ENCODE results near the gene TEP1. TPM values are rescaled to one million over a fixed set of nuclear protein-coding genes. Genes with fewer than 3 reads are reported as not detected.
A peak's percentile ranks its signal among the peaks of the same experiment; 100 is the strongest.
"Not testable (repeated sequence)": the region's sequence is repeated elsewhere in the genome, so short reads cannot be mapped to it uniquely, and the experiment has no call there.

Gene TEP1
- 13.2 TPM for total RNA-seq (ENCODE audit: insufficient read depth, low replicate concordance)

DNA sequence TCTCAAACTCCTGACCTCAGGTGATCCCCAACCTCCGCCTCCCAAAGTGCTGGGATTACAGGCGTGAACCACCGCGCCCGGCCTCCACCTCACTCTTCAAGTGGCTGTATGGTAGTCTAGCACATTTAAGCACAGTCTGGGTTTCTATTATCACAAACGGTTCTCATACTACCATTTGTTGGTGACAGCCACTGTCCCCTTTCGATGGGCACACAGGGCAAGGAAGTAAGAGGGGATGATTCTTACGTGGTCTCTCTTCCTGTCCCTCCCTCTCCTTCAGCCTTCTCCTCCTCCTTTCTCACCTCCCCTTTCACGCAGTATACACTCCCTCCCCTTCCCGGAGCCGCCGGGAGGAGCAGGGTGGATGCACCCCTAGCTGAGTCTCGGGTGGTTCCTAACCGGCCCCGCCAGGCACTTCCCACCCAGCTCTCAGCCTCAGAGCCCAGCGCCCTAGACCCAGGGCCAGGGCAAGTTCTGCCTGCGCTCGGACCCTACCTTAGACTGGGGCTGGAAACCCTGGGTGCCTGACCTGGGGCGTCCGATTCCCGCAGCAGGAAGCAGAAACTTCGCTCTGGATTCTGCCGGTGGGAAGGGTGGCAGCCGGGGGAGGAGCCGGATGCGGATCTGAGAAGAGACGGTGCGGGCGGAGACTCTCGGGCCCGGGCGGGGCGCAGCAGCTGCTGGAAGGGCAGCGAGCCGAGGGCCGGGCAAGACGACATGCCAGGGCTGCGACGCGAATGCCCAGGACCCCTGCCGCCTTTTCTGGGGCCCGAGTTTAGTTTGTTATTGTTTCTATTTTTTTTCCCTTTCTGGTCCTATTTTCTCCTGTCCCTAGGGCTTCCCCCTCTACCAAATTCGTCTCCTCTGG, at the start of gene TEP1:
Gene TEP1, minus strand, starts transcription at position 626 of the 868 bp plus-strand sequence. CDS start 5,062 bp downstream, outside the sequence.
- peak; percentile 92 for DNase-seq (ENCODE audit: low spot score)

DNA sequence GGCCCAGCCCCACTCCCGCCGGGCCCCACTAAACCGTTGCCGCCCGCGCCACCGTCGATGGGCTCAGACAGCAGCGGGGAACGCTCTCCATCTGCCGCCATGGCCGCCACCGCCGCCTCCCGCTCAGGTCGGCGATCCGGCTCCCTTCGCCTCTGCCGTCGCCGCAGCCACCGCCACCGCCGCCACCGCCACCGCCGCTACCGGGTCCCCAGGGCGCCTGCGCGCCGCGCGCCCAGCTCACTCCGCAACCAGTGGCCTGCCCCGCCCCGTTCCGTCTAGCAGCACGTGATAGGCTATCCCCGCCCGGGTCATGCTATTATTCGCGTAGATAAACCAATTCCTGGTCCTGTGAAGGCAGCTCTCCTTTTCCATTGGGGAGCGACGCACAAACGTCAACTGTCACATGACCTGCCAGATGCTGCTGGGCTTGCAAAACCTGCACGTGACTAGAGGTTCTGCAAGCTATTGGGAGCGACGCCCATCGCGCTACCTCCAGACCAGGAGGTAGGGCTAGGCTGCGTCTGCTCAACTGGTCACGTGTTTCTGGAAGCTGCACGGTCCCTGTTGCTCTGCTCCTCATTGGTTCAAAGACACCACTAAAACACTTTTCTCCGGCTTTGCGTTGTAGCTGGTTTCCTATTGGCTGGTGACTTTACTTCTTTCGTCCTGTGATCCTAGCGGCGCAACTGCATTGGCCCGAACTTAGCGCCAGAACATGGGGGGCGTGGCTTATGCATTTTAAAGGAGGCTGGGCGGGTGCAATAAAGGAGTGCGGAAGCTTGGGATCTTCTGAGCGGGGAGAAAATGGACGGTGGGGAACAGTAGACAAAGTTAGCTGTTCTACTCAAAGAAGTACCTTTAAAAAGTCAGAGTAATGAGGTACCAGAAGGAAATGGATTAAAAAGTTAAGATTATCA, 48.2 kb upstream of the TEP1 start, which contains the start of gene PIP4P1:
Gene PIP4P1, minus strand, starts transcription at position 210 of the 917 bp plus-strand sequence. Its CDS starts 109 bp downstream, at position 101.
- peak; percentile 100 for DNase-seq (ENCODE audit: low spot score)

DNA sequence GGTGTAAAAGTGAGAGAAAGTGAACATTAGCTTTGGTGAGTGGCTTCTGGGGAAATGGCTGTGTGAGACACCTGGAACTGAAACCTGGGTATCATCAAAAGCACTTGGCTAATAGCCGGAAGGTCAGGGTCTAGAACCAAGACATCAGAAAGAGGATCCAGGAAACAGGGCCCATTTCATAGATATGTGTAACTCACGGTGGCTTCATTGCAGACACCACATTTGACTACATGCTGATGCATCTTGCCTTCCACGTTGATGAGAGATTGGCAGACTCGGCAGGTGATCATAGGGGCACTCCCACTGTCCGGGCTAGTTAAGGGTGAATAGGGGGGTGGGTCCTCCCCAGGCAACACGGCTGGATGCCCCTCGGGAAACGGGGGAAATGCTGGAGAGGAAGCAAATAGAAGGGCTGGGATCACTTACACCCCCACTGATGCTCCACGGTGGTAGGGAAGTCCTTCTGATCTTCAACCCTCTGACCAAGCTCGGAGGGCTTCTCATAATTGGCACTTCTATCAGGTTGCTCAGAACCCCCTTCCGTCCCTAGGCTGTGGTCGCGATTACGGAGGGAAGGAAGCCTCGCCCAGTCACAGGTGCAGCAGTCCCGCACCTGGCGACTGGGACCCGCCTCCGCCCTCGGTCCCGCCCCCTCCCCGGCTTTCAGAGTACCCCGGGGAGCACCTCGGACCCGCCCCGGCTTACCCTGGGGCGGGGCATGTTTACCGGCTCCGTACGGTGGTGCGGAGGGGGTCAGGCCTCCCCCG, 47.3 kb upstream of the TEP1 start:
- no peak for DNase-seq (ENCODE audit: low spot score)

DNA sequence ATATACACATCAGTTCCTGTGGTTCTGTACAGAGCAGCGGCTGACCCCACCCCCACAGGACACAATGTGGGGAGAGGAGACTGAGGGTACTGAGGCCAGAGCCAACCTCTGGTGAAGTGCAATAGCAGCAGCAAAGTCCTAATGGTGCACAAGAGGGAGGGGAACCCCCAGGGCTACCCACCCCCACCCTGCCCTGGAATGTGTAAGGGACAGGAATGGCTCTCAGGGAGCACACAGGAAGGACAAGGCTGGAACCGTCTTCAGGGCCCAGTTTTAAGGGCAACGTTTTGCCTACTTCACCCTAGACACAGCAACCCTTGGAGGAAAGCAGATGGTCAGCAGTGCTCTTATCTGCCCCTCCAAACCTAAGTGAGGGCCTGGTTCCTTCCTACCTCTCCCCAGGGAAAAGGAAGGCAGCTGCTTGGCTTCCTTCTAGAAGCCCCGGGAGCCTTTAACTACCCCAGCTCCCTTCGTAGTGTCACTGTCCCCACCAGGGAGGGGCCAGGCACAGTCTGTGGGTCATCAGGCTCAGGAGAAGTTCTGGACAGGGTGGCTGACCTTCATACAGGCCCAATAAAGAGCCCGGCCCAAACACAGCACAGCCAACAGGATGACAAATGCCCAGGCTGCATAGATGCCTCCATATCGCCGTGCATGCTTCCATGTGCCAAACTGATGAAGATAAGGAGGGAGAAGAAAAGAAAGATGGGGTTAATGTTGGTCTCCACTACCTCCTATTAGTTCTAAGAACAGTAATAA, 44.9 kb upstream of the TEP1 start:
- DNase-seq (ENCODE audit: low spot score): no peak

DNA sequence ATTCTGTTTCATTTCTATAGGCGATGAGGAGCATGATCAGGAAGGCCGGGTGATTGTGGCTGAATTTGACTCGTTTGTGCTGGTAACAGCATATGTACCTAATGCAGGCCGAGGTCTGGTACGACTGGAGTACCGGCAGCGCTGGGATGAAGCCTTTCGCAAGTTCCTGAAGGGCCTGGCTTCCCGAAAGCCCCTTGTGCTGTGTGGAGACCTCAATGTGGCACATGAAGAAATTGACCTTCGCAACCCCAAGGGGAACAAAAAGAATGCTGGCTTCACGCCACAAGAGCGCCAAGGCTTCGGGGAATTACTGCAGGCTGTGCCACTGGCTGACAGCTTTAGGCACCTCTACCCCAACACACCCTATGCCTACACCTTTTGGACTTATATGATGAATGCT, 43.7 kb upstream of the TEP1 start:
- no peak for DNase-seq (ENCODE audit: low spot score)

DNA sequence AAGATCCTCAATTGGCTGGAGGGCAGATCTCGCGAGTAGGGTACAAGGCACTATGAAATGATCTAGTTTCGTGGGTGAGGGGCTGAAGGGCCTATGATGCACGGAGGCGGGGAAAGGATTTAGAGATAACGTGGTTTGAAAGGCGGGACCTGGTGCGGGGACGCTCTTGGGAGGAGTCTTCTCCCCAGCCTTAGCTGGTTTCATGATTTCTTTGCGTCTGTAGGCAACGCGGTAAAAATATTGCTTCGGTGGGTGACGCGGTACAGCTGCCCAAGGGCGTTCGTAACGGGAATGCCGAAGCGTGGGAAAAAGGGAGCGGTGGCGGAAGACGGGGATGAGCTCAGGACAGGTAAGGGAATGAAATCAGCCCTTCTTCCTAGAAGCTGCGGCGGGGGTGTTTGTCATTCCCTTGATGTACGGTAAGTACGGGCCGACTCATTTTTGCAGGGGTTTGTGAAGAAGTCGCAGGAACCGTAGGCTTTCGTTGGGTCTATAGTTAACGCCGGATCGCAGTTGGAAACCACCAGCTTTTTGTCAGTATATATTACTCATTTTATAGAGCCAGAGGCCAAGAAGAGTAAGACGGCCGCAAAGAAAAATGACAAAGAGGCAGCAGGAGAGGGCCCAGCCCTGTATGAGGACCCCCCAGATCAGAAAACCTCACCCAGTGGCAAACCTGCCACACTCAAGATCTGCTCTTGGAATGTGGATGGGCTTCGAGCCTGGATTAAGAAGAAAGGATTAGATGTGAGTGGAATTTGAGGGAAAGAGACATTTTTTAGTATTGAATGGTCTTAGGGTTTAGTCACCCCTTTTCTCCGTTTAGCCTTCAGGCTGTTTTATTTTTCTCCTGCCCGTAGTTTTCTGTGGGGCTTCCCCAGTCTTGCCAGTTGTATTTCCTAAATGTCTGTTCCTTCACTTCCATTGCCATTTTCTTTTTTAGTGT, 42.3 kb upstream of the TEP1 start:
- DNase-seq (ENCODE audit: low spot score): no peak

DNA sequence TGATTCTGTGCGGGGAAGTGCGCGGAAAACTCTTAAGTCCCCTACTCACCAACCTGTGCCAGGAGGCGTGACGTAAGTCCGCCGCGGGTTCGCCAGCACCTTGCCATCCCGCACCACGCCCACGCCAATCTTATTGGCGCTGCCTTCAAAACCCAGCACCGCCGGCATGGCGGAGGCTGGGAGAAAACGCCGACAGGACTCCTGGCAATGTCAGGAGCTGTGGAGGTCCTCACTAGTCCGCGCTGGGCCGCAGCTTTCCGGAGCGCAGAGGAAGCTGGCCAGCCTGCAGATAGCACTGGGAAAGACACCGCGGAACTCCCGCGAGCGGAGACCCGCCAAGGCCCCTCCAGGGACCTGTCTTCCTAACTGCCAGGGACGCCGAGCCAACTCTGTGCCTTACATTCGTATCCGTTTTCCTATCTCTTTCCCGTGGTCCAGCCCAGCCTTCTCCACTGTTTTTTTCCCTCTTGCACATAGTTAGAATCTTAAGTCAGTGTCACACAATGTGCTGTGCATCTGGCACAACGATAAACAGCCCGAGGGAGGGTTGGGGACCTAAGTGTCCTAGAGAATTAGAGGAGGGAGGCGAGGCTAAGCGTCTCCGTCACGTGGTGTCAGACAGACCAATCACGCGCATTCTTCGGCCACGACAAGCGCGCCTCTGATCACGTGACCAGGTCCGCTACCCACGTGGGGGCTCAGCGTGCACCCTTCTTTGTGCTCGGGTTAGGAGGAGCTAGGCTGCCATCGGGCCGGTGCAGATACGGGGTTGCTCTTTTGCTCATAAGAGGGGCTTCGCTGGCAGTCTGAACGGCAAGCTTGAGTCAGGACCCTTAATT, 41.4 kb upstream of the TEP1 start, which contains the start of the genes APEX1 and OSGEP:
Gene APEX1, plus strand, starts transcription at position 711 of the 839 bp plus-strand sequence. CDS start 420 bp downstream, outside the sequence.
Gene OSGEP, minus strand, starts transcription at position 297 of the 839 bp plus-strand sequence. Its CDS starts 129 bp downstream, at position 168.
- DNase-seq (ENCODE audit: low spot score): peak; percentile 100

DNA sequence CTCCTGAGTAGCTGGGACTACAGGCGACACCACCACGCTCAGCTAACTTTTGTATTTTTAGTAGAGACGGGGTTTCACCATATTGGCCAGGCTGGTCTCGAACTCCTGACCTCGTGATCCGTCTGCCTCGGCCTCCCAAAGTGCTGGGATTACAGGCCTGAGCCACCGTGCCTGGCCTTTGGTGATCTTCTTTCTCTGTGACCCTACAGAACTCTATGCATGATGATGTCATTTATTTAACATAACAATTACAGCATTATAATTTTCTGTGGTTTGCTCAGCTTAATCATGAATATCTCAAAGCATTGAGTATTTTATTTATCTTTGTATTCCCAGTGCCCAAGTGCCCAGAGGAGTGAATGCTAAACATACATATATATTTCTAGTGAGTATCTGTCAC, 39.5 kb upstream of the TEP1 start:
- not testable (repeated sequence) for DNase-seq (ENCODE audit: low spot score)

DNA sequence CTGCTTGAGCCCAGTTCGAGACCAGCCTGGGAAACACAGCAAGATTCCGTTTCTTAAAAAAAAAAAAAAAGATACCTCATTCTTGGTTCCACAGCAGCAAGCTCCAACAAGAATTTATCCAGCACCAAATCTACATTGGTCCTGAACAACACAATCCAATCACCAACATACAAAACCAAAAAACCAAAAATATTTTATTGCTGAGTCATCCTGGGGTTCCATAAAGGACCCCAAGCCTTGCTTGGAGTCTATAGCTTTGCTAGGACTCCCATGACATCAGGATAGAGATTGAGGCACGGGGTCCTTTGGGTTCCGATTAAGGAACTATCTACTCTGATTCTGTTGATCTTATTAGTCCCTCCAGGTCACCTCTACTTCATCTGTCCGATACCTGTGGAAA, 33.6 kb upstream of the TEP1 start:
- DNase-seq (ENCODE audit: low spot score): no peak

DNA sequence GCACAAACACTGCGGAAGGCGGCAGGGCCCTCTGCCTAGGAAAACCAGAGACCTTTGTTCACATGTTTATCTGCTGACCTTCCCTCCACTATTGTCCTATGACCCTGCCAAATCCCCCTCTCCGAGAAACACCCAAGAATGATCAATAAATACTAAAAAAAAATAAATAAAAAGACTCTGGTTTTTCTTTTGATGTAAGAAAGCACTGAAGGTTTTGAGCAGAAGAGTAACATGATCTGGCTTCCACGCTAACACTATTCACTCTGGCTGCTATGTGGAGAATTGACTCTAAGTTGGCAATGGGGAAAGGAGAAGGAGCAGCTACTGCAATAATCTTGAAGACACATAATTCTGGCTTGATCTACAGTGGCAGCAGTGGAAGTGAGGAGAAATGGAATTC, 30.3 kb upstream of the TEP1 start:
- not testable (repeated sequence) for DNase-seq (ENCODE audit: low spot score)

DNA sequence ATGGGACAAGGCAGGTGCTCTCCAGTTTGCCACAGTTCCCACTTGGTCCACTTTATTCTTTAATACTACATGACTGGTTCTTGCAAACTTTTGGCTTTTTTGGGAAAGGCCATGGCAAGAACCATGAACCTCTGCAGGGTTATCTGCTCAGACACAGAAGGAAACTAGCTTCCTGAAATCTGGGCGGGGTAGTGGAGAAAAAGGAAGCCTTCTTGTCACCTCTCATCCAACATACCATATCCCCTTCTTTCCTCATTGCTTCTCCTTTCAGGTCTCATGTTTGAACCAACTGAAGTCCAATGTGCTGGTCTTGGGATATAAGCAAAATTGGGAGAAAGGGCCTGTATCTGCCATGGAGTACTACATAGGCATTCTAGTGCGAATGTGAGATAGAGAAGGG, 28.2 kb upstream of the TEP1 start:
- DNase-seq (ENCODE audit: low spot score): no peak

DNA sequence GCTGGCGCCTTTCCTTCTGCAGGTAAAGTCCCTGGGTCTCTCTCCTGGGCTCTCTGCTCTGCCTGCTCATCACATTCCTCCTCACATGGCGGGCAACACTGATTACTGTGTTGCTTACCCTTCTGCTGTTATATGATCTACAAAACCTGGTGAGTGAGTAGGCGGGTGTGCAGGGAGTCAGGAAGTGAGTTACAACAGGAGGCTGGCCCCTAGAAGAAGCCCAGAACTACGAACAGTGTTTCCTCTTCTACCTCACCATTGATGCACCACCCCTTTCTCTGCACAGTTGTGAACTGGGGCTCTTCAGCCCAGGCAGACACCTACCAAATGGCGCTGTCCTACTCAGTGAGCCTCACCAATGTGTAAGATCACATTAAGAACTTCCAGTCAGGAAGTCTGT, 27.6 kb upstream of the TEP1 start:
- DNase-seq (ENCODE audit: low spot score): no peak

DNA sequence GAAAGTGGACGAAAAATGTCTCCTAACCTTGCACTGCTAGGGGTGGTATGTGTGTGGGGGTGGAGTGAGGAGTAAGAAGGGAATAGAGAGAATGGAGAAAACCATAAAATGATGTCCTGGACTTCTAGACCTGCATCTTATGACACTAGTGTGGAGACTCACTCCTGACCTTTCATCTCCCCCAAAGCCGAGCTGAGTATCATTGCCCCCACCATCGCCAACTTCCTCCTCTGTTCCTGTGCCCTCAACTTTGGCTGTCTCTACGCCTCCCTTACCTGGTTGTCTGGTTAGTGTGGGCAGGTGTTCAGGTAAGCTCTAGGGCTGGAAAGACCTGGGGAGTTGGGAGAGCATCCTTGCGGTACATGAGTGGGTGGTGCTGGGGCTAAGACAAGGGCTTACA, 27.2 kb upstream of the TEP1 start:
- no peak for DNase-seq (ENCODE audit: low spot score)

DNA sequence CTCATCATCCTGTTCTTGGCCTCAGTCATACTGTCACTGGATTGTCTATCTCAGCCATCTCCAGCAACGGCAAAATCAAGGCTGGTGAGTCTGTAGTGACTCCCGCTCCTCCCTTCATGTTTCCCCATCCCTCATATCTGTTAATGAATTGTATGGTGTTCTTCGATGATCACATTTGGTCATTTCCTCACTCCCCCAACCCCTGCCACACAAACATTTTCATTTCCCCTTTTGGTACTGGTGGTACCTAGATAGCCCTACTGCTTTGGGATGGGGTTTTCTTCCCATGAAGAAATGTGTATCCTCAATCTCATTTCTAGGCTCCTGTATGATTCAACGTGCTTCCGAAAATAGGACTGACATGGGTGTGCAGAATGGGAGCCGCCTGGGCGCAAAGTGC, 25.4 kb upstream of the TEP1 start:
- no peak for DNase-seq (ENCODE audit: low spot score)

DNA sequence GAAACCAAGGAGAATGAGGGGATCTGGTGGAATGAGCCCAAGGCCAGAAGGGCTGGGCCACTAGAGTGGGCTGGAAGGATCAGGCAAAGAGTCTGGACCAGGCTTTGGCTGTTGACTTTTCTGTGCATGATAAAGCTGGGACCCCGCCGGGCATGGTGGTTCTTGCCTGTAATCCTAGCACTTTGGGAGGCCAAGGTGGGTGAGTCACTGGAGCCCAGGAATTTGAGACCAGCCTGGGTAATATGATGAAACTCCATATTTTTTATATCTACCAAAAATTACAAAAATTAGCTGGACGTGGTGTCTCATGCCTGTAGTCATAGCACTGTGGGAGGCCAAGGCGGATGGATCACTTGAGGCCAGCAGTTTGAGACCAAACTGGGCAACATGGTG, 23.1 kb upstream of the TEP1 start:
- no peak for DNase-seq (ENCODE audit: low spot score)

DNA sequence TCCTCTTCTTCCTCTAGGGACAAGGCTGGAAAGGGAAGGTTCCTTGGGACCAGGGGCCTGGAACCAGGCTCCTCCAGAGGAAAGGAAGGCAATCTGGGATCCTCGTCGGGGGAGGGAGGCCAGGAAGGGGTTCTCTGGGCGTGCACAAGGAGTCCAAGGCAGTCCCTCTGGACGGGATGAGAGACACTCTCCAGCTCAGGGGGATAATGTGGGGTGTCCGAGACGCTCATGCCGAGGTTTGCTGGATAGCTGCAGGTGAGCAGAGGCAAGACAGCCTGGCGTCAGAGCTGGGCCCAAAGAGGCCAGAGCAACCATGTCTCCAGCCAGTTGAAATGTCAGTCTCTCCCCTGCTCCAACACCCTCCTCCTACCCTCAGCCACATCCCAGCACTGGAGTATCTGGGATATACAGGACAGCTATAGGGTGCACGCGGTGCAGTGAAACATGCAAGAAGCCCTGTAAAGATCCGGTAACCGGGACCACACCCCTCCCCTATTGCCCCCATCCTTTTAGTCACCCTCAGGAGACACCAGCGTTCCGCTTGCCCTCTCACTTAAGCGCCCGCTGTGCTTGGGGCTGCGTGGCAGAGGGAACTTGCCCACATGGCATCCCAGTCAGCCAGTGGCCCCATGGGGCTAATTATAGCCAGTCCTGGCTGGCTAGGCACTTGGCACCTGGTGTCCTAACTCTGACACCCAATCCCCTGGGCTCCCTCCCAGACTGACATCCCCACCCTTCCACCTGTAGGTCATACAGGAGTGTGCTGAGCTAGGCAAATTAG, 22.5 kb upstream of the TEP1 start, which contains the start of gene KLHL33:
Gene KLHL33, minus strand, starts transcription at position 585 of the 781 bp plus-strand sequence. Its CDS starts 355 bp downstream, at position 230.
- DNase-seq (ENCODE audit: low spot score): no peak
